ENCODE data around the gene ESYT2. TPM values are rescaled to one million over a fixed set of nuclear protein-coding genes. Genes with fewer than 3 reads are reported as not detected.

Gene ESYT2
- total RNA-seq, 1 experiment from 2014 or later, result 68.2 TPM

DNA sequence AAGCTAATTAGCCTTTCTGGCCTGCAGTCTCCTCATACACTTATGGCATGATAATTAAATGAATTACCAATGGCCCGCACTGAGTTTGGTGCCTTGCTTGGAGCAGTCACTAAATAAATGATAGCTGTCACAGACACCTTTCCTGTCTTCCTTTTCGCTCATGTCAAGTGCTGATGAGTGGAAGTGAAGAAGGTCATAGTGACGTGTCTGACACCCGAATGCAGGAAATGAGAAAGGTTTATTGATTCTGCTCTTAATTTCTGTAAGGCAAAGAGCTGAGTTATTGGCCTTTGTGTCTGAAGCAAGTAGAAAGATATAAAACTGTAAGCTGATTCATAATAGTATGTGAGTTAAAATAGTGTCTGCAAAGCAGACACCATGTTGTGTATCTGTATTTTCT lies 13.2 kb upstream of the ESYT2 start:
- Histone ChIP-seq H2AFZ (ENCODE audit: low read depth, low read length, poor library complexity, severe bottlenecking) (no peak overlapping the region), H3K9me3 (ENCODE audit: control insufficient read depth in 1 of 2, insufficient read depth in 1 of 2, low read depth in 1 of 2, low read length in 2 of 2) (no peaks in the 10 kb centered on the region), H3K4me3 (replicated peaks in 1 of 2; ENCODE audit: low read depth in 1 of 2, low read length in 2 of 2) (no peak overlapping the region), H3K4me2 (ENCODE audit: low read length) (no peak overlapping the region), H3K4me1 (ENCODE audit: control insufficient read depth in 1 of 2, insufficient read depth in 2 of 2, low read length in 2 of 2) (no peaks in the 10 kb centered on the region), H3K79me2 (ENCODE audit: insufficient read depth, low read length) (no peaks in the 10 kb centered on the region), H3K9ac (ENCODE audit: low read length) (no peak overlapping the region), H3K27me3 (ENCODE audit: insufficient read depth, low read length) (no peaks in the 10 kb centered on the region), H3K27ac (ENCODE audit: low read depth, low read length) (no peak overlapping the region), H3K36me3 (ENCODE audit: control insufficient read depth in 1 of 2, insufficient read depth in 2 of 2, low read length in 2 of 2) (no peaks in the 10 kb centered on the region), H3K9me2 (ENCODE audit: insufficient read depth) (no peaks in the 10 kb centered on the region), H4K20me1 (ENCODE audit: insufficient read depth) (no peaks in the 10 kb centered on the region)
- BruUV-seq (replicated peaks), result no TSS peak
- DNase-seq (ENCODE audit: low read depth, low spot score) (no peak), ATAC-seq (no peak)
- intact Hi-C loops (cut with micrococcal nuclease), result no loop called here
- RAD21 ChIA-PET (ENCODE audit: low non-redundant PET in 1 of 2, low total read pairs in 2 of 2, uncharacterized antibody in 2 of 2, unreplicated experiment in 2 of 2), result no interaction called here
- POLR2A ChIA-PET, result no interaction called here
- CTCF ChIA-PET, result no interaction called here
- TF ChIP-seq, protein P1, sequence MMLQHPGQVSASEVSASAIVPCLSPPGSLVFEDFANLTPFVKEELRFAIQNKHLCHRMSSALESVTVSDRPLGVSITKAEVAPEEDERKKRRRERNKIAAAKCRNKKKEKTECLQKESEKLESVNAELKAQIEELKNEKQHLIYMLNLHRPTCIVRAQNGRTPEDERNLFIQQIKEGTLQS (IDR thresholded peaks at IDR 0.05), result no peak
- no peak for TF ChIP-seq TCF7L2 (IDR thresholded peaks at IDR 0.05; ENCODE audit: borderline replicate concordance, extremely low read depth, insufficient read depth, insufficient read length)

DNA sequence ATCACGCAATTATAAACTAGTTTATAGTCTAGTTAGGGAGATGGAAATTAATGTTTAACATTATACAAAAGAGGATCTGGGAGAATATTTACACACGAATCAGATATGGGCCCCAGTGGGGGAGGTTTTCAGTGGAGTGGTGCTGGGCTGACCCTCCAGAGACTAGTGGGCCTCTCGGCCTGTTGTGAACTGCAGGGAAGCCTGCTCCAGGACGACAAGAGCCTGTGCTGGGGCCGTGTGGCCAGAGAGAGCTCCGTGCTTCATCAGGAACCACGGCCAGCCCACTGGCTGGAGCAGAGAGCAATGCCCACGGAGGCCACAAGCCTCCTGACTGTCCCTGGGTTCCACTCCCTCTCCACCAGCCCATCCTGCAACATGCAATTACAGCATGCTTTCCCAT lies 11.3 kb upstream of the ESYT2 start:
- ChIA-PET POLR2A (no interaction called here), CTCF (no interaction called here), RAD21 (ENCODE audit: low non-redundant PET in 1 of 2, low total read pairs in 2 of 2, uncharacterized antibody in 2 of 2, unreplicated experiment in 2 of 2) (no interaction called here)
- H3K27ac ChIP-seq (ENCODE audit: low read depth, low read length), result no peak overlapping the region
- H3K36me3 ChIP-seq (ENCODE audit: control insufficient read depth in 1 of 2, insufficient read depth in 2 of 2, low read length in 2 of 2), result no peaks in the 10 kb centered on the region
- no peaks in the 10 kb centered on the region for H3K9me3 ChIP-seq (ENCODE audit: control insufficient read depth in 1 of 2, insufficient read depth in 1 of 2, low read depth in 1 of 2, low read length in 2 of 2)
- H3K9ac ChIP-seq (ENCODE audit: low read length), result no peak overlapping the region
- no peak overlapping the region for H3K4me3 ChIP-seq (replicated peaks in 1 of 2; ENCODE audit: low read depth in 1 of 2, low read length in 2 of 2)
- no TSS peak for BruUV-seq (replicated peaks)
- intact Hi-C loops (cut with micrococcal nuclease), result no loop called here
- H2AFZ ChIP-seq (ENCODE audit: low read depth, low read length, poor library complexity, severe bottlenecking), result no peak overlapping the region
- H4K20me1 ChIP-seq (ENCODE audit: insufficient read depth), result no peaks in the 10 kb centered on the region
- H3K79me2 ChIP-seq (ENCODE audit: insufficient read depth, low read length), result no peaks in the 10 kb centered on the region
- no peak for DNase-seq (ENCODE audit: low read depth, low spot score)
- no peaks in the 10 kb centered on the region for H3K9me2 ChIP-seq (ENCODE audit: insufficient read depth)
- no peaks in the 10 kb centered on the region for H3K4me1 ChIP-seq (ENCODE audit: control insufficient read depth in 1 of 2, insufficient read depth in 2 of 2, low read length in 2 of 2)
- H3K27me3 ChIP-seq (ENCODE audit: insufficient read depth, low read length), result no peaks in the 10 kb centered on the region
- ATAC-seq, result no peak
- H3K4me2 ChIP-seq (ENCODE audit: low read length), result no peak overlapping the region
- TF ChIP-seq YY1 (IDR thresholded peaks at IDR 0.05; ENCODE audit: extremely low read depth, insufficient replicate concordance, low read depth, low read length) (no peak), EZH2phosphoT487 (IDR thresholded peaks at IDR 0.05; ENCODE audit: borderline replicate concordance) (no peak), EZH2 (IDR thresholded peaks at IDR 0.05) (no peak), CBX3 (IDR thresholded peaks at IDR 0.05; ENCODE audit: low read depth) (no peak), CEBPB (IDR thresholded peaks at IDR 0.05; ENCODE audit: low read depth) (no peak), POLR2A (IDR thresholded peaks at IDR 0.05; ENCODE audit: borderline replicate concordance, extremely low read depth, insufficient read depth, insufficient read length) (no peak), TCF7L2 (IDR thresholded peaks at IDR 0.05; ENCODE audit: borderline replicate concordance, extremely low read depth, insufficient read depth, insufficient read length) (no peak), ZFX (IDR thresholded peaks at IDR 0.05) (no peak), FOSL1 (IDR thresholded peaks at IDR 0.05; ENCODE audit: low read depth) (no peak), SRF (IDR thresholded peaks at IDR 0.05; ENCODE audit: low read depth) (no peak), ELF1 (IDR thresholded peaks at IDR 0.05; ENCODE audit: borderline replicate concordance, low read depth) (no peak), EGR1 (IDR thresholded peaks at IDR 0.05; ENCODE audit: low read depth) (no peak)
- TF ChIP-seq, protein P1 (IDR thresholded peaks at IDR 0.05), result no peak
- TF ChIP-seq, protein P2, sequence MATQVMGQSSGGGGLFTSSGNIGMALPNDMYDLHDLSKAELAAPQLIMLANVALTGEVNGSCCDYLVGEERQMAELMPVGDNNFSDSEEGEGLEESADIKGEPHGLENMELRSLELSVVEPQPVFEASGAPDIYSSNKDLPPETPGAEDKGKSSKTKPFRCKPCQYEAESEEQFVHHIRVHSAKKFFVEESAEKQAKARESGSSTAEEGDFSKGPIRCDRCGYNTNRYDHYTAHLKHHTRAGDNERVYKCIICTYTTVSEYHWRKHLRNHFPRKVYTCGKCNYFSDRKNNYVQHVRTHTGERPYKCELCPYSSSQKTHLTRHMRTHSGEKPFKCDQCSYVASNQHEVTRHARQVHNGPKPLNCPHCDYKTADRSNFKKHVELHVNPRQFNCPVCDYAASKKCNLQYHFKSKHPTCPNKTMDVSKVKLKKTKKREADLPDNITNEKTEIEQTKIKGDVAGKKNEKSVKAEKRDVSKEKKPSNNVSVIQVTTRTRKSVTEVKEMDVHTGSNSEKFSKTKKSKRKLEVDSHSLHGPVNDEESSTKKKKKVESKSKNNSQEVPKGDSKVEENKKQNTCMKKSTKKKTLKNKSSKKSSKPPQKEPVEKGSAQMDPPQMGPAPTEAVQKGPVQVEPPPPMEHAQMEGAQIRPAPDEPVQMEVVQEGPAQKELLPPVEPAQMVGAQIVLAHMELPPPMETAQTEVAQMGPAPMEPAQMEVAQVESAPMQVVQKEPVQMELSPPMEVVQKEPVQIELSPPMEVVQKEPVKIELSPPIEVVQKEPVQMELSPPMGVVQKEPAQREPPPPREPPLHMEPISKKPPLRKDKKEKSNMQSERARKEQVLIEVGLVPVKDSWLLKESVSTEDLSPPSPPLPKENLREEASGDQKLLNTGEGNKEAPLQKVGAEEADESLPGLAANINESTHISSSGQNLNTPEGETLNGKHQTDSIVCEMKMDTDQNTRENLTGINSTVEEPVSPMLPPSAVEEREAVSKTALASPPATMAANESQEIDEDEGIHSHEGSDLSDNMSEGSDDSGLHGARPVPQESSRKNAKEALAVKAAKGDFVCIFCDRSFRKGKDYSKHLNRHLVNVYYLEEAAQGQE (IDR thresholded peaks at IDR 0.05; ENCODE audit: low read depth), result no peak
- TF ChIP-seq, protein P3, sequence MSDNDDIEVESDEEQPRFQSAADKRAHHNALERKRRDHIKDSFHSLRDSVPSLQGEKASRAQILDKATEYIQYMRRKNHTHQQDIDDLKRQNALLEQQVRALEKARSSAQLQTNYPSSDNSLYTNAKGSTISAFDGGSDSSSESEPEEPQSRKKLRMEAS (IDR thresholded peaks at IDR 0.05), result no peak
- TF ChIP-seq, protein P4, sequence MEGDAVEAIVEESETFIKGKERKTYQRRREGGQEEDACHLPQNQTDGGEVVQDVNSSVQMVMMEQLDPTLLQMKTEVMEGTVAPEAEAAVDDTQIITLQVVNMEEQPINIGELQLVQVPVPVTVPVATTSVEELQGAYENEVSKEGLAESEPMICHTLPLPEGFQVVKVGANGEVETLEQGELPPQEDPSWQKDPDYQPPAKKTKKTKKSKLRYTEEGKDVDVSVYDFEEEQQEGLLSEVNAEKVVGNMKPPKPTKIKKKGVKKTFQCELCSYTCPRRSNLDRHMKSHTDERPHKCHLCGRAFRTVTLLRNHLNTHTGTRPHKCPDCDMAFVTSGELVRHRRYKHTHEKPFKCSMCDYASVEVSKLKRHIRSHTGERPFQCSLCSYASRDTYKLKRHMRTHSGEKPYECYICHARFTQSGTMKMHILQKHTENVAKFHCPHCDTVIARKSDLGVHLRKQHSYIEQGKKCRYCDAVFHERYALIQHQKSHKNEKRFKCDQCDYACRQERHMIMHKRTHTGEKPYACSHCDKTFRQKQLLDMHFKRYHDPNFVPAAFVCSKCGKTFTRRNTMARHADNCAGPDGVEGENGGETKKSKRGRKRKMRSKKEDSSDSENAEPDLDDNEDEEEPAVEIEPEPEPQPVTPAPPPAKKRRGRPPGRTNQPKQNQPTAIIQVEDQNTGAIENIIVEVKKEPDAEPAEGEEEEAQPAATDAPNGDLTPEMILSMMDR (IDR thresholded peaks at IDR 0.05 in 2 of 3, conservative IDR thresholded peaks at IDR 0.05 in 1 of 3; ENCODE audit: borderline replicate concordance in 1 of 3, insufficient read depth in 1 of 3, low read depth in 2 of 3, low read length in 2 of 3), result no peak

All from HCT116 (cell line).